ENCODE measurements around the gene TMEM94. TPM values are rescaled to one million over a fixed set of nuclear protein-coding genes. Genes with fewer than 3 reads are reported as not detected.
A peak's percentile ranks its signal among the peaks of the same experiment; 100 is the strongest.

Gene TMEM94
- total and polyA plus RNA-seq, 2 of the 13 experiments (the other 11 are each of a cell fraction or from before 2014, with no cell fraction given), result 32.6 to 134 TPM

GRCh38 chr17:75459590-75460267 lies 3.3 kb downstream of the TMEM94 start (continued):
- TF ChIP-seq, protein P1, sequence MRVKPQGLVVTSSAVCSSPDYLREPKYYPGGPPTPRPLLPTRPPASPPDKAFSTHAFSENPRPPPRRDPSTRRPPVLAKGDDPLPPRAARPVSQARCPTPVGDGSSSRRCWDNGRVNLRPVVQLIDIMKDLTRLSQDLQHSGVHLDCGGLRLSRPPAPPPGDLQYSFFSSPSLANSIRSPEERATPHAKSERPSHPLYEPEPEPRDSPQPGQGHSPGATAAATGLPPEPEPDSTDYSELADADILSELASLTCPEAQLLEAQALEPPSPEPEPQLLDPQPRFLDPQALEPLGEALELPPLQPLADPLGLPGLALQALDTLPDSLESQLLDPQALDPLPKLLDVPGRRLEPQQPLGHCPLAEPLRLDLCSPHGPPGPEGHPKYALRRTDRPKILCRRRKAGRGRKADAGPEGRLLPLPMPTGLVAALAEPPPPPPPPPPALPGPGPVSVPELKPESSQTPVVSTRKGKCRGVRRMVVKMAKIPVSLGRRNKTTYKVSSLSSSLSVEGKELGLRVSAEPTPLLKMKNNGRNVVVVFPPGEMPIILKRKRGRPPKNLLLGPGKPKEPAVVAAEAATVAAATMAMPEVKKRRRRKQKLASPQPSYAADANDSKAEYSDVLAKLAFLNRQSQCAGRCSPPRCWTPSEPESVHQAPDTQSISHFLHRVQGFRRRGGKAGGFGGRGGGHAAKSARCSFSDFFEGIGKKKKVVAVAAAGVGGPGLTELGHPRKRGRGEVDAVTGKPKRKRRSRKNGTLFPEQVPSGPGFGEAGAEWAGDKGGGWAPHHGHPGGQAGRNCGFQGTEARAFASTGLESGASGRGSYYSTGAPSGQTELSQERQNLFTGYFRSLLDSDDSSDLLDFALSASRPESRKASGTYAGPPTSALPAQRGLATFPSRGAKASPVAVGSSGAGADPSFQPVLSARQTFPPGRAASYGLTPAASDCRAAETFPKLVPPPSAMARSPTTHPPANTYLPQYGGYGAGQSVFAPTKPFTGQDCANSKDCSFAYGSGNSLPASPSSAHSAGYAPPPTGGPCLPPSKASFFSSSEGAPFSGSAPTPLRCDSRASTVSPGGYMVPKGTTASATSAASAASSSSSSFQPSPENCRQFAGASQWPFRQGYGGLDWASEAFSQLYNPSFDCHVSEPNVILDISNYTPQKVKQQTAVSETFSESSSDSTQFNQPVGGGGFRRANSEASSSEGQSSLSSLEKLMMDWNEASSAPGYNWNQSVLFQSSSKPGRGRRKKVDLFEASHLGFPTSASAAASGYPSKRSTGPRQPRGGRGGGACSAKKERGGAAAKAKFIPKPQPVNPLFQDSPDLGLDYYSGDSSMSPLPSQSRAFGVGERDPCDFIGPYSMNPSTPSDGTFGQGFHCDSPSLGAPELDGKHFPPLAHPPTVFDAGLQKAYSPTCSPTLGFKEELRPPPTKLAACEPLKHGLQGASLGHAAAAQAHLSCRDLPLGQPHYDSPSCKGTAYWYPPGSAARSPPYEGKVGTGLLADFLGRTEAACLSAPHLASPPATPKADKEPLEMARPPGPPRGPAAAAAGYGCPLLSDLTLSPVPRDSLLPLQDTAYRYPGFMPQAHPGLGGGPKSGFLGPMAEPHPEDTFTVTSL (CRISPR knock-in tag; IDR thresholded peaks at IDR 0.05; ENCODE audit: borderline replicate concordance), result peak; percentile 37; the same call in 1 of the 2 replicates
- no peak for TF ChIP-seq FLYWCH1 (CRISPR knock-in tag; IDR thresholded peaks at IDR 0.05)
- TF ChIP-seq ZFP1 (CRISPR knock-in tag; IDR thresholded peaks at IDR 0.05), result no peak
- no peak for TF ChIP-seq MAFG (CRISPR knock-in tag; IDR thresholded peaks at IDR 0.05)
- TF ChIP-seq PHF5A (CRISPR knock-in tag; IDR thresholded peaks at IDR 0.05; ENCODE audit: low read depth, unreplicated experiment), result peak; percentile 28
- TF ChIP-seq, protein P2, sequence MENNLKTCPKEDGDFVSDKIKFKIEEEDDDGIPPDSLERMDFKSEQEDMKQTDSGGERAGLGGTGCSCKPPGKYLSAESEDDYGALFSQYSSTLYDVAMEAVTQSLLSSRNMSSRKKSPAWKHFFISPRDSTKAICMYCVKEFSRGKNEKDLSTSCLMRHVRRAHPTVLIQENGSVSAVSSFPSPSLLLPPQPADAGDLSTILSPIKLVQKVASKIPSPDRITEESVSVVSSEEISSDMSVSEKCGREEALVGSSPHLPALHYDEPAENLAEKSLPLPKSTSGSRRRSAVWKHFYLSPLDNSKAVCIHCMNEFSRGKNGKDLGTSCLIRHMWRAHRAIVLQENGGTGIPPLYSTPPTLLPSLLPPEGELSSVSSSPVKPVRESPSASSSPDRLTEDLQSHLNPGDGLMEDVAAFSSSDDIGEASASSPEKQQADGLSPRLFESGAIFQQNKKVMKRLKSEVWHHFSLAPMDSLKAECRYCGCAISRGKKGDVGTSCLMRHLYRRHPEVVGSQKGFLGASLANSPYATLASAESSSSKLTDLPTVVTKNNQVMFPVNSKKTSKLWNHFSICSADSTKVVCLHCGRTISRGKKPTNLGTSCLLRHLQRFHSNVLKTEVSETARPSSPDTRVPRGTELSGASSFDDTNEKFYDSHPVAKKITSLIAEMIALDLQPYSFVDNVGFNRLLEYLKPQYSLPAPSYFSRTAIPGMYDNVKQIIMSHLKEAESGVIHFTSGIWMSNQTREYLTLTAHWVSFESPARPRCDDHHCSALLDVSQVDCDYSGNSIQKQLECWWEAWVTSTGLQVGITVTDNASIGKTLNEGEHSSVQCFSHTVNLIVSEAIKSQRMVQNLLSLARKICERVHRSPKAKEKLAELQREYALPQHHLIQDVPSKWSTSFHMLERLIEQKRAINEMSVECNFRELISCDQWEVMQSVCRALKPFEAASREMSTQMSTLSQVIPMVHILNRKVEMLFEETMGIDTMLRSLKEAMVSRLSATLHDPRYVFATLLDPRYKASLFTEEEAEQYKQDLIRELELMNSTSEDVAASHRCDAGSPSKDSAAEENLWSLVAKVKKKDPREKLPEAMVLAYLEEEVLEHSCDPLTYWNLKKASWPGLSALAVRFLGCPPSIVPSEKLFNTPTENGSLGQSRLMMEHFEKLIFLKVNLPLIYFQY (CRISPR knock-in tag; IDR thresholded peaks at IDR 0.05; ENCODE audit: borderline replicate concordance), result peak; percentile 28; the same call in 1 of the 2 replicates
- peak; percentile 97 for TF ChIP-seq RXRB (CRISPR knock-in tag; IDR thresholded peaks at IDR 0.05; ENCODE audit: borderline replicate concordance)
- TF ChIP-seq ZNF564 (CRISPR knock-in tag; IDR thresholded peaks at IDR 0.05), result no peak
- TF ChIP-seq ZNF251 (CRISPR knock-in tag; IDR thresholded peaks at IDR 0.05), result no peak
- no peak for TF ChIP-seq EEA1 (CRISPR knock-in tag; IDR thresholded peaks at IDR 0.05; ENCODE audit: borderline replicate concordance)
- no peak for TF ChIP-seq ZNF549 (CRISPR knock-in tag; IDR thresholded peaks at IDR 0.05)
- TF ChIP-seq MTF2 (CRISPR knock-in tag; IDR thresholded peaks at IDR 0.05; ENCODE audit: borderline replicate concordance), result no peak
- peak; percentile 77 for TF ChIP-seq SIN3A (IDR thresholded peaks at IDR 0.05; ENCODE audit: borderline replicate concordance, low read depth, low read length)
- no peak for TF ChIP-seq SP1 (IDR thresholded peaks at IDR 0.05)
- no peak for TF ChIP-seq SP1 (CRISPR knock-in tag; IDR thresholded peaks at IDR 0.05)
- TF ChIP-seq, protein P3, sequence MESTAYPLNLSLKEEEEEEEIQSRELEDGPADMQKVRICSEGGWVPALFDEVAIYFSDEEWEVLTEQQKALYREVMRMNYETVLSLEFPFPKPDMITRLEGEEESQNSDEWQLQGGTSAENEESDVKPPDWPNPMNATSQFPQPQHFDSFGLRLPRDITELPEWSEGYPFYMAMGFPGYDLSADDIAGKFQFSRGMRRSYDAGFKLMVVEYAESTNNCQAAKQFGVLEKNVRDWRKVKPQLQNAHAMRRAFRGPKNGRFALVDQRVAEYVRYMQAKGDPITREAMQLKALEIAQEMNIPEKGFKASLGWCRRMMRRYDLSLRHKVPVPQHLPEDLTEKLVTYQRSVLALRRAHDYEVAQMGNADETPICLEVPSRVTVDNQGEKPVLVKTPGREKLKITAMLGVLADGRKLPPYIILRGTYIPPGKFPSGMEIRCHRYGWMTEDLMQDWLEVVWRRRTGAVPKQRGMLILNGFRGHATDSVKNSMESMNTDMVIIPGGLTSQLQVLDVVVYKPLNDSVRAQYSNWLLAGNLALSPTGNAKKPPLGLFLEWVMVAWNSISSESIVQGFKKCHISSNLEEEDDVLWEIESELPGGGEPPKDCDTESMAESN (CRISPR knock-in tag; conservative IDR thresholded peaks at IDR 0.05), result 0 out of 2 replicates have a peak, but pooled peaks have one; percentile 46
- TF ChIP-seq MYC (CRISPR knock-in tag; IDR thresholded peaks at IDR 0.05; ENCODE audit: borderline replicate concordance), result no peak; the same call in 1 of the 2 replicates

All from HepG2 (cell line).